Measurements from ENCODE around the gene BNIP5.
"Not testable (repeated sequence)": the region's sequence is repeated elsewhere in the genome, so short reads cannot be mapped to it uniquely, and the experiment has no call there.

Gene BNIP5

GRCh38 chr6:36364061-36364635 is 27.5 kb upstream of the BNIP5 start:
- H3K4me3 ChIP-seq (ENCODE audit: low read depth, low read length); H3K9me3 ChIP-seq (ENCODE audit: control insufficient read depth, insufficient read depth, low read depth, low read length); POLR2A ChIA-PET; H3K36me3 ChIP-seq (ENCODE audit: control insufficient read depth in 2 of 2, insufficient read depth in 1 of 2, low read length in 2 of 2); H3K27ac ChIP-seq (ENCODE audit: extremely low read depth, low read depth, low read length); H3K4me1 ChIP-seq (ENCODE audit: control insufficient read depth, insufficient read depth, low read length): not testable (repeated sequence)
- CTCF ChIA-PET = interaction anchor here (0.7 to 11.6 kb wide), 6 partner anchors 19 to 322 kb away, joined by 3 to 234 read pairs (median 4); partner anchors contain the start of gene BNIP5

- ChIA-PET CTCF (interaction anchor here (0.7 to 11.6 kb wide), 5 partner anchors 11 to 322 kb away, joined by 3 to 234 read pairs (median 12); partner anchors contain the start of gene BNIP5), POLR2A (interaction anchor here (0.6 to 0.7 kb wide), 2 partner anchors 52 to 106 kb away, joined by 3 read pairs; no protein-coding TSS in a partner anchor)
- not testable (repeated sequence) for H3K4me3 ChIP-seq (ENCODE audit: low read depth, low read length); H3K27ac ChIP-seq (ENCODE audit: extremely low read depth, low read depth, low read length); H3K4me1 ChIP-seq (ENCODE audit: control insufficient read depth, insufficient read depth, low read length); H3K36me3 ChIP-seq (ENCODE audit: control insufficient read depth in 2 of 2, insufficient read depth in 1 of 2, low read length in 2 of 2); H3K9me3 ChIP-seq (ENCODE audit: control insufficient read depth, insufficient read depth, low read depth, low read length)
Measured at GRCh38 chr6:36363371-36363752, 26.7 kb upstream of the BNIP5 start.

GRCh38 chr6:36362551-36363370 is 26.1 kb upstream of the BNIP5 start:
- TF ChIP-seq ZNF513 (tag by site-specific recombination; IDR thresholded peaks at IDR 0.05) = no peak
- TF ChIP-seq ZNF37A (tag by site-specific recombination; IDR thresholded peaks at IDR 0.05) = no peak
- TF ChIP-seq ZNF16 (tag by site-specific recombination; IDR thresholded peaks at IDR 0.05; ENCODE audit: low read depth) = no peak
- no peak for TF ChIP-seq ZNF433 (tag by site-specific recombination; IDR thresholded peaks at IDR 0.05; ENCODE audit: low read depth)
- no peak for TF ChIP-seq ZSCAN30 (tag by site-specific recombination; IDR thresholded peaks at IDR 0.05)
- no peak for TF ChIP-seq ZNF341 (tag by site-specific recombination; IDR thresholded peaks at IDR 0.05; ENCODE audit: low read depth)
- TF ChIP-seq ZNF76 (tag by site-specific recombination; IDR thresholded peaks at IDR 0.05; ENCODE audit: borderline replicate concordance, low read depth) = no peak
- no peak for TF ChIP-seq ZBTB10 (tag by site-specific recombination; IDR thresholded peaks at IDR 0.05)
- TF ChIP-seq ZNF514 (tag by site-specific recombination; IDR thresholded peaks at IDR 0.05) = no peak
- Histone ChIP-seq H3K4me3 (ENCODE audit: low read depth, low read length) (no peak overlapping the region), H3K27ac (ENCODE audit: extremely low read depth, low read depth, low read length) (no peak overlapping the region), H3K4me1 (ENCODE audit: control insufficient read depth, insufficient read depth, low read length) (no peaks in the 10 kb centered on the region), H3K9me3 (ENCODE audit: control insufficient read depth, insufficient read depth, low read depth, low read length) (no peaks in the 10 kb centered on the region), H3K36me3 (ENCODE audit: control insufficient read depth in 2 of 2, insufficient read depth in 1 of 2, low read length in 2 of 2) (no peaks in the 10 kb centered on the region)
- ChIA-PET POLR2A (interaction anchor here (0.6 to 0.7 kb wide), 2 partner anchors 52 to 106 kb away, joined by 3 read pairs; no protein-coding TSS in a partner anchor), CTCF (interaction anchor here (0.7 to 11.6 kb wide), 5 partner anchors 11 to 59 kb away, joined by 3 to 234 read pairs (median 12); partner anchors contain the start of gene BNIP5)

GRCh38 chr6:36361071-36361470 is 24.4 kb upstream of the BNIP5 start:
- Histone ChIP-seq H3K4me1 (ENCODE audit: control insufficient read depth, insufficient read depth, low read length) (no peaks in the 10 kb centered on the region), H3K4me3 (ENCODE audit: low read depth, low read length) (no peak overlapping the region), H3K9me3 (ENCODE audit: control insufficient read depth, insufficient read depth, low read depth, low read length) (no peaks in the 10 kb centered on the region), H3K27ac (ENCODE audit: extremely low read depth, low read depth, low read length) (no peak overlapping the region), H3K36me3 (ENCODE audit: control insufficient read depth in 2 of 2, insufficient read depth in 1 of 2, low read length in 2 of 2) (no peaks in the 10 kb centered on the region)
- CTCF ChIA-PET = interaction anchor here (0.6 to 11.6 kb wide), 20 partner anchors 9 to 1935 kb away, joined by 3 to 234 read pairs (median 4); partner anchors contain the start of genes BNIP5 and MAPK14
- TF ChIP-seq SCRT2 (tag by site-specific recombination; IDR thresholded peaks at IDR 0.05) (0 out of 2 replicates have a peak, but pooled peaks have one; percentile 20), TCF7L2 (IDR thresholded peaks at IDR 0.05; ENCODE audit: borderline replicate concordance, low read depth, low read length) (no peak), ZNF621 (tag by site-specific recombination; IDR thresholded peaks at IDR 0.05) (no peak), ZBTB7A (tag by site-specific recombination; IDR thresholded peaks at IDR 0.05; ENCODE audit: low read depth) (no peak)
- POLR2A ChIA-PET = no interaction called here
